AG04449 (cell line): Measurements from ENCODE around the gene VTI1B.
A peak's percentile ranks its signal among the peaks of the same experiment; 100 is the strongest.

Experiments used
- CTCF ChIA-PET: fragments of 350-600 bp; formaldehyde crosslinking; extraction: SDS; loops from one replicate; lab custom pipeline; 2021; ENCODE audit warnings: antibody characterized with exemption; lab: Yijun Ruan, JAX
- POLR2A ChIA-PET: fragments of 400-600, 350-600 bp; formaldehyde crosslinking; extraction: SDS; loops from one replicate; lab custom pipeline; 2020; ENCODE audit warnings: antibody characterized with exemption, inconsistent platforms; lab: Yijun Ruan, JAX
- DNase-seq: peaks from one replicate; pipeline ENCODE4 v3.0.0-alpha.2; 2010; ENCODE audit warnings: low read depth, low spot score
- H3K4me3 ChIP-seq: 2 replicates; pipeline ENCODE4 v1.5.1; 2011; ENCODE audit warnings: low read depth, mild to moderate bottlenecking, control low read depth, low read length
- TF ChIP-seq, protein P1 (sequence below): IDR thresholded peaks from one replicate; pipeline ENCODE4 v1.5.1; 2011; ENCODE audit warnings: mild to moderate bottlenecking, moderate library complexity, low read length, control low read depth, inconsistent platforms; ENCODE audit not compliant: insufficient read depth; ENCODE audit errors: missing control alignments

VTI1B gene

DNA sequence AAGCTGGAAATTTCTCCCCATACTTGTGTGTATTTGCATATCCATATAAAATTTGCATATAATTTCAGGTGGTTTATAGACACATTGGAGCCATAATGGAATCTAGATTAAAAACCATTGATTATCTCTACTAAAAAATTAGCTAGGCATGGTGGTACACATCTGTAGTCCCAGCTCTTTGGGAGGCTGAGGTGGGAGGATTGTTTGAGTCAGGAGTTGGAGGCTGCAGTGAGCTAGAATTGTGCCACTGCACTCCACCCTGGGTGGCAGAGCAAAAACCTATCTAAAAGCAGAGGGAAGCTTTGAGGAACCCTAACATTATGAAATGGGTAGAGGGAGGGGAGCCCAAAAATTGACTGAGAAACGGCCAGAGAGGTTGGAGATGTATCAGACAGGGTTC is 23.7 kb upstream of the VTI1B start:
- TF ChIP-seq, protein P1, sequence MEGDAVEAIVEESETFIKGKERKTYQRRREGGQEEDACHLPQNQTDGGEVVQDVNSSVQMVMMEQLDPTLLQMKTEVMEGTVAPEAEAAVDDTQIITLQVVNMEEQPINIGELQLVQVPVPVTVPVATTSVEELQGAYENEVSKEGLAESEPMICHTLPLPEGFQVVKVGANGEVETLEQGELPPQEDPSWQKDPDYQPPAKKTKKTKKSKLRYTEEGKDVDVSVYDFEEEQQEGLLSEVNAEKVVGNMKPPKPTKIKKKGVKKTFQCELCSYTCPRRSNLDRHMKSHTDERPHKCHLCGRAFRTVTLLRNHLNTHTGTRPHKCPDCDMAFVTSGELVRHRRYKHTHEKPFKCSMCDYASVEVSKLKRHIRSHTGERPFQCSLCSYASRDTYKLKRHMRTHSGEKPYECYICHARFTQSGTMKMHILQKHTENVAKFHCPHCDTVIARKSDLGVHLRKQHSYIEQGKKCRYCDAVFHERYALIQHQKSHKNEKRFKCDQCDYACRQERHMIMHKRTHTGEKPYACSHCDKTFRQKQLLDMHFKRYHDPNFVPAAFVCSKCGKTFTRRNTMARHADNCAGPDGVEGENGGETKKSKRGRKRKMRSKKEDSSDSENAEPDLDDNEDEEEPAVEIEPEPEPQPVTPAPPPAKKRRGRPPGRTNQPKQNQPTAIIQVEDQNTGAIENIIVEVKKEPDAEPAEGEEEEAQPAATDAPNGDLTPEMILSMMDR = no peak
- POLR2A ChIA-PET = no interaction called here
- H3K4me3 ChIP-seq = no peak overlapping the region
- CTCF ChIA-PET = interaction anchor here (0.6 to 8.9 kb wide), 9 partner anchors 9 to 339 kb away, joined by 3 to 138 read pairs (median 3); partner anchors contain the start of genes ARG2, ATP6V1D and EIF2S1
- no peak for DNase-seq

DNA sequence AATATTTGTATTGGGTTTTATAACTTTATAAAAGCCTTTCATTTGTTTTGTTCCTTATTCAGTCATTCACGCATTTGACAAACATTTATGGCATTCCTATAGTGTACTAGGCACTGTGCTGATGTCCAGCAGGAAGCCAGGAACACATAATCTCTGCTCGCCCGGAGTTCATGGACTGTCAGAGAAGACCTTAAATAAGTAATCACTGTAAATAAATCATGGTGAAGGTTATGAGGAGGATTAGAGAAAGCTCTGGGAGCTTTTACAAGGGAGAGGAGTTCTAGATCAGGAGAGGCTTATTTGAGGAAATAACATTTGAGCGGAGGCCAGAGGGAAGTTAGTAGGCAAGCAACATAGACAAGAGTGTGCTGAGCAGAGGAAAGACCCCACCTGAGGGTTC is 22.6 kb upstream of the VTI1B start:
- ChIA-PET POLR2A (no interaction called here), CTCF (interaction anchor here (1.5 to 8.9 kb wide), 5 partner anchors 10 to 338 kb away, joined by 3 to 138 read pairs (median 5); partner anchors contain the start of genes ARG2, ATP6V1D and EIF2S1)
- H3K4me3 ChIP-seq = no peak overlapping the region
- TF ChIP-seq, protein P1 = no peak
- DNase-seq = no peak

DNA sequence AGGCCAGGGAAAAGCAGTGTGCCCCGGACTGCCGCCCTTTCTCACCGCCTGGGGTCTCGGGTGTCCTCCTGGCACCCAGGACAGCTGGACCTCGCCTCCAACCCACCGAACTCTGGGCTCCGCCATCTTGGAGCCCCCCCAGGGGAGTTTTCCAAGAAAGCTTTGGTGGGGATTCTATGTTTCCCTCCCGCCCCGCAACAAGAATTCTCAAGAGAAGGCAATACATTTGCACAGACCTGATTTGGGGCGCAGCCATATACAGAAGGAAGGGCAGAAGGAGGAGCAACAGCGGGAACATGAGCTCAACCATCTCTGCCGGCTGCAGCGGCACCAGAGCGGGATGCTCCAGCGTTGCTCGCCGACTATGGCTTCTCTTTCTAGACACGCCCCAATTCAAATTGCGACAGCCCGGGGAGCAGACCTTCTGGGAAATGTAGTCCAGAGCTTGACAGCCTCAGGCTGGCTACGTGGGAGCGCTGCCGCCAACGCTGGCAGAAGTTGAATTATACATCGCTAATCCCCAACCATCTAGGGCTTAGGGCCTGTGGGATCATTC is 21.0 kb upstream of the VTI1B start, which contains the start of gene RDH11:
Gene RDH11, minus strand, starts transcription at position 371 of the 556 bp plus-strand sequence. Its CDS starts 61 bp downstream, at position 310.
- no peak for DNase-seq
- TF ChIP-seq, protein P1 = no peak
- POLR2A ChIA-PET = interaction anchor here (0.6 to 1.1 kb wide), 6 partner anchors 9 to 264 kb away, joined by 3 to 5 read pairs (median 3); no protein-coding TSS in a partner anchor
- peak within 1 kb of the TSS; percentile 94 for H3K4me3 ChIP-seq
- CTCF ChIA-PET = interaction anchor here (0.9 to 5.2 kb wide), 9 partner anchors 9 to 268 kb away, joined by 3 to 27 read pairs (median 4); no protein-coding TSS in a partner anchor

DNA sequence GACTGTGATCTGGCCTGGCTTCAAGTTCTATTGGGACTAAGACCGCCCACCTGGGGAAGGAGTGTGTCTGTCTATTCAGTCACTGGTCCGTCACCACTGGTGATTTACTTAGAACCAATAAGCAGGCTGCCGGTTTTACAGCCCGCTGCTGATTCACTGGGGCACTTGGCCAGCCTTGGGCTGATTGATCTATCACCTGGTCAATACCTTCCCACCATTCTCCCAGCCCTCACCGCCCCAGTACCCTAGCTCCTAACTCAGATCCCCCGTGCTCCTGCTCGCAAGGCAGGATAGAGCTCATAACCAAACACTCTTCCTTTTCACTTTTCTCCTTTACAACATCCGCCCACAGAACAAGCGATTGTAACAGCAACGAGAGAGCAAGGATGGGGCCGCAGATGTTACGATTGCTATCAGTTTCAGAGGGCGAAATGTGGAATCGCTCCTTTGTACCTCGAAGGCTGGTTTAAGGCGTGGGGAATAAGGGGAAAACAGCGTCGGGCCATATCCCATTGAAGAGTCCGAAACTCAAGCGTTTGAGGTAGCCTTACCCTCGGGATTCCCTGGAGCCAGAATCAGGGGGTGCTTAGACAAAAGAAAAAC is 20.5 kb upstream of the VTI1B start:
- CTCF ChIA-PET = interaction anchor here (0.9 to 5.2 kb wide), 11 partner anchors 9 to 267 kb away, joined by 3 to 27 read pairs (median 4); partner anchors contain the start of gene ARG2
- H3K4me3 ChIP-seq = peak overlapping the region; percentile 94
- DNase-seq = peak; percentile 76
- TF ChIP-seq, protein P1 = no peak
- POLR2A ChIA-PET = interaction anchor here (0.7 to 1.1 kb wide), 4 partner anchors 8 to 60 kb away, joined by 3 to 5 read pairs (median 4); no protein-coding TSS in a partner anchor

DNA sequence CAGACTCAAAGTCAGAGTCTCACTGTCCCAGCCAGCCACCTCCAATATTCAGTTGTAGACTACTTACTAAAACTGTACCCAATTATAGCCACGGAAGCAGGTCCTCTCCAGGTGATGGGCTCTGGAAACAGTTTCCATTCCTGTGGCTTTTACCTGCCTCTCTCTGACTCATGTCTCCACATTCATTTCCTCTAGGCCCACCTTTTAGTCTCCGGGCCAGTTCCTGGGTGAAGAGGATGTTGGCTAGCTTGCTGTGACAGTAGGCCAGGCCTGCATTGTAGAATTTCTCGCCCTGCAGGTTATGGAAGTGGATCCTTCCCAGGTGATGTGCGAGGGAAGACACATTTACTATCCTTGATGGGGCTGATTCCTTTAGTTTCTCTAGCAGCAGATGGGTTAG is 15.6 kb upstream of the VTI1B start:
- TF ChIP-seq, protein P1 = no peak
- DNase-seq = no peak
- H3K4me3 ChIP-seq = no peak overlapping the region
- POLR2A ChIA-PET = no interaction called here
- CTCF ChIA-PET = interaction anchor here (1.9 to 3.8 kb wide), 2 partner anchors 14 to 263 kb away, joined by 4 to 31 read pairs; no protein-coding TSS in a partner anchor

DNA sequence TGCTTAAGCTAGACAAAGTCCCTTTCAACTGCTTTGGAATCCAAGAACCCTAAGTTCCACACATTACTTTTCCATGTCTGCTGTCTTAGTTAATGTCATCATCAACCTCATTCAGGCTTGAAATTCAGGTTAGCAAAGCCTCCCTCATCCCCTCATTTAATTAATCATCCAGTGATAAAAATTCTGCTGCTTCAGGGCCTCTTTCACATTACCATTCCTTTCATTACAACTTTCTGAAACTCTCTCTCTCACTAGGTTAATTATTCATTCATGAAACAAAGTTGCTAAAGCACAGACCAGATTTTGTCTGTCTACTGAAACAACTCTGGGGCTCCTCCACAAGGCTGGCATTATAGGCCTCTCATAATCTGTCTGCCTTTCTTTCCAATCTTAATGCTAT is 9.4 kb upstream of the VTI1B start:
- ChIA-PET POLR2A (no interaction called here), CTCF (interaction anchor here (1.5 kb wide), 1 partner anchor 10 kb away, joined by 3 read pairs; the partner anchor contains the start of gene VTI1B)
- no peak for DNase-seq
- TF ChIP-seq, protein P1 = no peak
- H3K4me3 ChIP-seq = no peak overlapping the region
